Panc1 (cell line): ENCODE data around the gene CNPY3. TPM values are rescaled to one million over a fixed set of nuclear protein-coding genes. Genes with fewer than 3 reads are reported as not detected.
A peak's percentile ranks its signal among the peaks of the same experiment; 100 is the strongest.

Experiments
- ATAC-seq: fragments of 200-7000 bp; cut with Tn5 transposase; 2 replicates; pipeline ENCODE4 v1.9.1; 2020; ENCODE audit warnings: mild to moderate bottlenecking, moderate library complexity
- BruUV-seq: library from RNA; stranded (reverse); fragments of 400-500 nt; replicated peaks from 2 replicates; lab custom pipeline; 2021; lab: Mats Ljungman, UMichigan
- CTCF ChIA-PET: fragments of 300-600 bp; sonication (Branson Sonifier 250); formaldehyde crosslinking; loops from one replicate; lab custom pipeline; 2022; ENCODE audit warnings: antibody characterized with exemption; lab: Charles Lee
- POLR2A ChIA-PET: fragments of 300-600 bp; sonication (Branson Sonifier 250); formaldehyde crosslinking; loops from one replicate; lab custom pipeline; 2022; ENCODE audit warnings: antibody characterized with exemption; lab: Charles Lee
- DNase-seq: peaks from one replicate; pipeline ENCODE4 v3.0.0-alpha.2; 2010; ENCODE audit warnings: low read depth, low spot score
- H3K27ac ChIP-seq: 2 replicates; pipeline ENCODE4 v1.5.1; 2011; ENCODE audit warnings: mild to moderate bottlenecking, low read length, inconsistent platforms
- H3K27me3 ChIP-seq: fragments of 200-500 bp; sonication (Bioruptor generic); 2 replicates; pipeline ENCODE4 v1.6.0; 2014; ENCODE audit warnings: low read length, inconsistent platforms; ENCODE audit not compliant: control insufficient read depth, insufficient read depth
- H3K36me3 ChIP-seq: fragments of 200-500 bp; sonication (Bioruptor generic); 2 replicates; pipeline ENCODE4 v1.5.1; 2014; ENCODE audit warnings: inconsistent platforms, mild to moderate bottlenecking, low read length, moderate library complexity; ENCODE audit not compliant: control insufficient read depth, insufficient read depth
- H3K4me1 ChIP-seq: 2 replicates; pipeline ENCODE4 v1.5.1; 2011; ENCODE audit warnings: inconsistent platforms, mild to moderate bottlenecking, low read length, moderate library complexity; ENCODE audit not compliant: control insufficient read depth, insufficient read depth
- H3K4me3 ChIP-seq, 2 experiments: 2 replicates each; pipeline ENCODE4 v1.5.1; 2011 to 2012; ENCODE audit warnings: low read depth in 2 of 2, low read length in 2 of 2, mild to moderate bottlenecking in 2 of 2, inconsistent platforms in 1 of 2, moderate library complexity in 1 of 2
- H3K9me3 ChIP-seq: fragments of 200-500 bp; sonication (Bioruptor generic); 2 replicates; pipeline ENCODE4 v1.5.1; 2014; ENCODE audit warnings: low read depth, mild to moderate bottlenecking, inconsistent platforms, low read length, moderate library complexity; ENCODE audit not compliant: control insufficient read depth, insufficient read depth
- CTCF ChIP-seq: fragments of 450-650 bp; IDR thresholded peaks from 2 replicates; pipeline ENCODE4 v1.5.1; 2017; ENCODE audit warnings: mild to moderate bottlenecking
- POLR2AphosphoS5 ChIP-seq: IDR thresholded peaks from 2 replicates; pipeline ENCODE4 v1.6.1; 2012; ENCODE audit warnings: mild to moderate bottlenecking, low read depth, low read length, moderate library complexity
- REST ChIP-seq, 2 experiments: IDR thresholded peaks; 2 replicates each; pipeline ENCODE4 v1.6.1; 2011 to 2012; ENCODE audit warnings: low read depth in 2 of 2, control low read depth in 1 of 2, low read length in 1 of 2, mild to moderate bottlenecking in 1 of 2, moderate library complexity in 1 of 2; ENCODE audit not compliant: insufficient read depth in 1 of 2
- SIN3A ChIP-seq: IDR thresholded peaks from 2 replicates; pipeline ENCODE4 v1.6.1; 2012; ENCODE audit warnings: low read depth, mild to moderate bottlenecking, low read length, moderate library complexity, borderline replicate concordance; ENCODE audit not compliant: insufficient read depth
- TCF7L2 ChIP-seq: IDR thresholded peaks from 2 replicates; pipeline ENCODE4 v1.6.1; 2011; ENCODE audit warnings: mild to moderate bottlenecking, low read depth, low read length, inconsistent platforms
- in situ Hi-C: cut with HindIII; loops from 2 replicates; pipeline ENCODE4 v1.10.0; 2016; ENCODE audit warnings: low sequenced_read_pairs, low pct_unique_long_range_greater_than_20kb
- intact Hi-C: fragments of 100-400 bp; cut with micrococcal nuclease; formaldehyde crosslinking; loops from one replicate; pipeline ENCODE4 v1.10.0; 2022; ENCODE audit not compliant: unreplicated experiment
- total RNA-seq: library from RNA; stranded (reverse); gene quantifications from one replicate; pipeline ENCODE4 v1.2.1, GENCODE V29; 2021; ENCODE audit not compliant: unreplicated experiment

CNPY3 gene
- total RNA-seq, 1 experiment from 2014 or later = 72.8 TPM

GRCh38 chr6:42959917-42960242, 30.6 kb downstream of the CNPY3 start:
- ATAC-seq = no peak; the same call in none of the 2 replicates
- TF ChIP-seq POLR2AphosphoS5 (no peak), SIN3A (no peak), CTCF (no peak), REST (IDR thresholded peaks at IDR 0.05; ENCODE audit: insufficient read depth in 1 of 2, low read depth in 2 of 2, low read length in 1 of 2) (no peak), TCF7L2 (no peak)

GRCh38 chr6:42960243-42961019, 31.2 kb downstream of the CNPY3 start, which contains the start of gene GNMT:
TSS of gene GNMT (plus strand) at chr6:42960754. CDS start at chr6:42960768, 14 bp downstream.
- H3K27ac ChIP-seq = no peak within 1 kb of the TSS
- no TSS peak for BruUV-seq
- DNase-seq (no peak), ATAC-seq (peak; percentile 88)
- CTCF ChIA-PET = no interaction called here
- POLR2A ChIA-PET = interaction anchor here (0.5 to 1.1 kb wide), 2 partner anchors 24 to 36 kb away, joined by 5 to 6 read pairs; partner anchors contain the start of gene PPP2R5D
- H3K9me3 ChIP-seq = no peaks in the 10 kb centered on the region
- H3K4me3 ChIP-seq = peak within 1 kb of the TSS; percentile 55 to 84
- H3K36me3 ChIP-seq = peaks cover 6% of the 10 kb centered on the region; the same call in 1 of the 2 replicates
- TF ChIP-seq TCF7L2 (0 out of 2 replicates have a peak, but pooled peaks have one; percentile 23), POLR2AphosphoS5 (no peak)
- intact Hi-C loops = loop anchor here (10.0 kb wide), 1 partner anchor 56 kb away; no protein-coding TSS in a partner anchor
- in situ Hi-C loops = no loop called here
- H3K4me1 ChIP-seq = peaks cover 7% of the 10 kb centered on the region
- no peaks in the 10 kb centered on the region for H3K27me3 ChIP-seq

More at GRCh38 chr6:42959917-42960242, 30.6 kb downstream of the CNPY3 start:
- intact Hi-C loops (loop anchor here (10.0 kb wide), 1 partner anchor 55 kb away; no protein-coding TSS in a partner anchor), in situ Hi-C loops (no loop called here)
- H3K27ac ChIP-seq = no peak overlapping the region
- peaks cover 2% of the 10 kb centered on the region; the same call in 1 of the 2 replicates for H3K36me3 ChIP-seq
- ChIA-PET POLR2A (interaction anchor here (1.1 kb wide), 1 partner anchor 24 kb away, joined by 6 read pairs; the partner anchor contains the start of gene PPP2R5D), CTCF (no interaction called here)
- DNase-seq = no peak
- peak overlapping the region; percentile 55 to 84 for H3K4me3 ChIP-seq
- no peaks in the 10 kb centered on the region for H3K27me3 ChIP-seq
- peaks cover 7% of the 10 kb centered on the region for H3K4me1 ChIP-seq
- no peaks in the 10 kb centered on the region for H3K9me3 ChIP-seq
- no TSS peak for BruUV-seq
